GM21737 (cell line): Measurements from ENCODE around the gene ZSCAN32.

Source experiments
- ATAC-seq: cut with Tn5 transposase; IDR thresholded peaks from one replicate; pipeline ENCODE4 v1.9.1; 2021; ENCODE audit warnings: mild to moderate bottlenecking, moderate library complexity; ENCODE audit not compliant: unreplicated experiment

ZSCAN32 gene

GRCh38 chr16:3358871-3359270 is 41.9 kb downstream of the ZSCAN32 start:
- no peak for ATAC-seq

- ATAC-seq = no peak
Measured at GRCh38 chr16:3356118-3356517, 44.7 kb downstream of the ZSCAN32 start.

- ATAC-seq = no peak
Measured at GRCh38 chr16:3355589-3355988, 45.2 kb downstream of the ZSCAN32 start, which contains the start of gene OR2C1. TSS of gene OR2C1 (plus strand) at chr16:3355889. CDS start at chr16:3355941, 52 bp downstream.

- ATAC-seq = no peak
Measured at GRCh38 chr16:3349175-3349574, 51.6 kb downstream of the ZSCAN32 start.

GRCh38 chr16:3348547-3349167 is 52.1 kb downstream of the ZSCAN32 start:
- no peak for ATAC-seq

- no peak for ATAC-seq
Measured at GRCh38 chr16:3347586-3347985, 53.2 kb downstream of the ZSCAN32 start.

GRCh38 chr16:3346041-3346440 is 54.8 kb downstream of the ZSCAN32 start:
- no peak for ATAC-seq
